ENCODE measurements around the gene SGPP1. TPM values are rescaled to one million over a fixed set of nuclear protein-coding genes. Genes with fewer than 3 reads are reported as not detected.

Gene SGPP1
- total and polyA plus RNA-seq, 2 of the 8 experiments (the other 6 are each of a cell fraction or from before 2014, with no cell fraction given) = 5.7 to 8.1 TPM

DNA sequence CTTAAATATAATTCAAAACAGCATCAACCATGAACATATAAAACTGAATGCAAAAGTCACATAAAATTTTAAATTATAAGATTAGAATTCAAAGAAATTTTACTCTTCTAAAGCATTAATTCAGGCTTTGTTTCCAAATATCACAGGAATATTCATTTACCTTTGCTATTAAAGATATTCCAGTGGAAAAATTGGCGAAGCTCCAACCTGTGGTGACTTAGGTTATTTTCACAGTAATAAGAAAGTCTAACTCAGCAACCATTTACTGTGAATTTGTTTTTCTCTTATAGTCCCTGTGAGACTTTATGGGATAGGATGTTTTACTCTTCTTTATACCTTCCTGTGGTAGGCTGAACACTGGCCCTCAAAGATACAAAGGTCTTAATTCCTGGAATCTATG, 89.4 kb downstream of the SGPP1 start (continued):
- TF ChIP-seq EP300 (IDR thresholded peaks at IDR 0.05; ENCODE audit: borderline replicate concordance in 1 of 2, low read depth in 2 of 2, low read length in 2 of 2) (no peak), KDM4A (IDR thresholded peaks at IDR 0.05; ENCODE audit: low read depth, low read length, severe bottlenecking) (no peak)
